Vagina (tissue), 2 donors: Measurements from ENCODE around the gene FASTKD1. TPM values are rescaled to one million over a fixed set of nuclear protein-coding genes. Genes with fewer than 3 reads are reported as not detected.
"Not testable (repeated sequence)": the region's sequence is repeated elsewhere in the genome, so short reads cannot be mapped to it uniquely, and the experiment has no call there.

Experiments used
- DNase-seq, 2 donors: peaks; one replicate each; pipeline ENCODE4 v3.0.0-alpha.2; 2017; ENCODE audit errors: extremely low spot score in 2 of 2
- H3K27ac ChIP-seq: fragments of 200-600 bp; sonication (generic); one replicate; pipeline ENCODE4 v1.5.1; 2019
- H3K27me3 ChIP-seq: fragments of 200-600 bp; sonication (generic); one replicate; pipeline ENCODE4 v1.5.1; 2019
- H3K36me3 ChIP-seq, 2 donors: fragments of 200-600 bp; sonication (generic); one replicate each; pipeline ENCODE4 v1.5.1; 2017 to 2019
- H3K4me1 ChIP-seq: fragments of 200-600 bp; sonication (generic); one replicate; pipeline ENCODE4 v1.5.1; 2019
- H3K4me3 ChIP-seq, 2 donors: fragments of 200-600 bp; sonication (generic); 1 replicate in 1 of 2; 2 replicates in 1 of 2; pipeline ENCODE4 v1.5.1; 2016 to 2019
- H3K9me3 ChIP-seq: fragments of 200-600 bp; sonication (generic); one replicate; pipeline ENCODE4 v1.5.1; 2019
- POLR2A ChIP-seq, 2 donors: fragments of 450-650 bp; IDR thresholded peaks; one replicate each; pipeline ENCODE4 v1.6.1; 2017; ENCODE audit warnings: antibody characterized with exemption in 2 of 2, mild to moderate bottlenecking in 2 of 2, moderate library complexity in 2 of 2
- POLR2AphosphoS5 ChIP-seq, 2 donors: sonication (generic); formaldehyde crosslinking; IDR thresholded peaks; one replicate each; pipeline ENCODE4 v1.9.0; 2017; ENCODE audit warnings: antibody characterized with exemption in 2 of 2, mild to moderate bottlenecking in 2 of 2, low read depth in 1 of 2; ENCODE audit not compliant: insufficient read depth in 1 of 2
- intact Hi-C: fragments of 100-400 bp; cut with DNase I; formaldehyde crosslinking; loops from one replicate; pipeline ENCODE4 v1.15.1; 2023
- total RNA-seq: library from RNA; depleted of rRNA; stranded (reverse); fragments of >200 nt; gene quantifications from one replicate; pipeline ENCODE4 v1.2.3, GENCODE V29; 2016
- TF ChIP-seq, protein P1 (sequence below), 3 experiments: fragments of 450-650 bp in 2 of 3; fragments of 200-600 bp in 1 of 3; sonication (generic) in 1 of 3; IDR thresholded peaks; one replicate each; pipeline ENCODE4 v1.5.1; 2017 to 2019; ENCODE audit warnings: antibody characterized with exemption in 3 of 3, mild to moderate bottlenecking in 2 of 3, moderate library complexity in 2 of 3

The FASTKD1 gene
- total RNA-seq, 1 donor from 2014 or later = 17.7 TPM

DNA sequence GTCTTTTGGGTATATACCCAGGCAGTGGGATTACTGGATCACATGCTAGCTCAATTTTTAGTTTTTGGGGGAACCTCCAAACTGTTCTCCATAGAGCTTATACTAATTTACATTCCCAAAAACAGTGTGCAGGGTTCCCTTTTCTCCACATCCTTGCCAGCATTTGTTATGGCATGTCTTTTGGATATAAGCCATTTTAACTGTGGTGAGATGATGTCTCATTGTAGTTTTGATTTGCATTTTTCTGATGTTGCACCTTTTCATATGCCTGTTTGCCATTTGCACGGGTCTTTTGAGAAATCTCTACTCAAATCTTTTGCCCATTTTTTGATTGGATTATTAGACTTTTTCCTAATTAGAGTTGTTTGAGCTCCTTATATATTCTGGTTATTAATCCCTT, 8.0 kb downstream of the FASTKD1 start:
- Histone ChIP-seq H3K36me3 (no peaks in the 10 kb centered on the region), H3K27ac (no peak overlapping the region), H3K9me3 (no peaks in the 10 kb centered on the region), H3K4me1 (no peaks in the 10 kb centered on the region), H3K4me3 (no peak overlapping the region), H3K27me3 (no peaks in the 10 kb centered on the region)
- no peak for TF ChIP-seq POLR2A (IDR thresholded peaks at IDR 0.05)
- TF ChIP-seq POLR2AphosphoS5 (IDR thresholded peaks at IDR 0.05; ENCODE audit: insufficient read depth in 1 of 2, low read depth in 1 of 2) = no peak
- TF ChIP-seq, protein P1, sequence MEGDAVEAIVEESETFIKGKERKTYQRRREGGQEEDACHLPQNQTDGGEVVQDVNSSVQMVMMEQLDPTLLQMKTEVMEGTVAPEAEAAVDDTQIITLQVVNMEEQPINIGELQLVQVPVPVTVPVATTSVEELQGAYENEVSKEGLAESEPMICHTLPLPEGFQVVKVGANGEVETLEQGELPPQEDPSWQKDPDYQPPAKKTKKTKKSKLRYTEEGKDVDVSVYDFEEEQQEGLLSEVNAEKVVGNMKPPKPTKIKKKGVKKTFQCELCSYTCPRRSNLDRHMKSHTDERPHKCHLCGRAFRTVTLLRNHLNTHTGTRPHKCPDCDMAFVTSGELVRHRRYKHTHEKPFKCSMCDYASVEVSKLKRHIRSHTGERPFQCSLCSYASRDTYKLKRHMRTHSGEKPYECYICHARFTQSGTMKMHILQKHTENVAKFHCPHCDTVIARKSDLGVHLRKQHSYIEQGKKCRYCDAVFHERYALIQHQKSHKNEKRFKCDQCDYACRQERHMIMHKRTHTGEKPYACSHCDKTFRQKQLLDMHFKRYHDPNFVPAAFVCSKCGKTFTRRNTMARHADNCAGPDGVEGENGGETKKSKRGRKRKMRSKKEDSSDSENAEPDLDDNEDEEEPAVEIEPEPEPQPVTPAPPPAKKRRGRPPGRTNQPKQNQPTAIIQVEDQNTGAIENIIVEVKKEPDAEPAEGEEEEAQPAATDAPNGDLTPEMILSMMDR (IDR thresholded peaks at IDR 0.05) = no peak
- intact Hi-C loops = no loop called here
- DNase-seq = no peak

DNA sequence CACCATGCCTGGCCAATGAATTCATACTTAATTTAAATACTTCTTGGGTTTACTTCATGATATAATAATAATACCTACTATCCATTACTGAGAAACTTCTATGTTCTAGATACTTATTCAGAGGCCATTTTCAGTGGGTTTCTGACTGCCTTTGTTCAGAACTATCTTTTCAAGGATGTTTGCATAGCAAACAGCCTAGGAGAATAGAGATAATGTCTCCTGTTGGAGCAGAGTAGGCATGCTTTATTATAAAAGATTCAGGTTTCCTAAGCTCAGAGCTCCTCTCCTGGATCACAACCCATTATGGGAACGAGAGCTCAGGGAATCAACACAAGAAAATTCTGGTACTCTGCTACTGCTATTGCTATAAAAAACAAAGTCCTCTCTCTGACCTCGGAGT, 11.1 kb downstream of the FASTKD1 start:
- TF ChIP-seq POLR2A (IDR thresholded peaks at IDR 0.05) (no peak), POLR2AphosphoS5 (IDR thresholded peaks at IDR 0.05; ENCODE audit: insufficient read depth in 1 of 2, low read depth in 1 of 2) (no peak)
- TF ChIP-seq, protein P1 (IDR thresholded peaks at IDR 0.05) = no peak
- H3K36me3 ChIP-seq = no peaks in the 10 kb centered on the region
- intact Hi-C loops = no loop called here
- DNase-seq = no peak
- H3K27me3 ChIP-seq = no peaks in the 10 kb centered on the region
- H3K4me3 ChIP-seq = no peak overlapping the region
- no peak overlapping the region for H3K27ac ChIP-seq
- no peaks in the 10 kb centered on the region for H3K4me1 ChIP-seq
- H3K9me3 ChIP-seq = no peaks in the 10 kb centered on the region

DNA sequence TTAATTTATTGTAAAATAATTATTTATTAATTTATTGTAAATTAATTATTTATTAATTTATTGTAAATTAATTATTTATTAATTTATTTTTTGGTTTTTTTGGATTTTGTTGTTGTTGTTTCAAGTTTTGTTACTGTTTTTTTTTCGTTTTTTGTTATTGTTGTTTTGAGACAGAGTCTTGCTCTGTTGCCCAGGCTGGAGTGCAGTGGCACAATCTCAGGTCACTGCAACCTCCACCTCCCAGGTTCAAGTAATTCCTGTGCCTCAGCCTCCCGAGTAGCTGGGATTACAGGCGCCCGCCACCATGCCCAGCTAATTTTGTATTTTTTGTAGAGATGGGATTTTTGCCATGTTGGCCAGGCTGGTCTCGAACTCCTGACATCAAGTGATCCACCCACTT, 11.6 kb downstream of the FASTKD1 start:
- DNase-seq, H3K4me1 ChIP-seq, H3K4me3 ChIP-seq, H3K9me3 ChIP-seq, H3K36me3 ChIP-seq, H3K27me3 ChIP-seq, intact Hi-C loops, H3K27ac ChIP-seq: not testable (repeated sequence)

DNA sequence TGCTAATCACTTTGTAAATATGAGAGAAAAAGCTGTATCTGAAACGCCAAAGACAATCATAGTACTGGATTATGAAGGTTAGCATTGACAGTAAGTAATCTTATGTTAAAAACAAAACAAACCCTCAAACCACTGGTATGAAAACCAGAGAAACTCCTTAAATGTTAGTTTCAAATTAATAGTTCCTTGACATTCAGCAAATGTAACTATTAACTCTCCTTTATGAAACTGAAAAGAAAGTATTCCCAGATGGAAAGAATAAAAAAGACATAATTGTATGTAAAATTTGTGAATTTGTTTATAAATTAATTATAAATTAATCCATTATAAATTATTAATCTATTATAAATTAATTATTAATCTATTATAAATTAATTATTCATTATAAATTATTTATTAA, 12.3 kb downstream of the FASTKD1 start:
- no peaks in the 10 kb centered on the region for H3K36me3 ChIP-seq
- TF ChIP-seq, protein P1 (IDR thresholded peaks at IDR 0.05) = no peak
- TF ChIP-seq POLR2A (IDR thresholded peaks at IDR 0.05) (no peak), POLR2AphosphoS5 (IDR thresholded peaks at IDR 0.05; ENCODE audit: insufficient read depth in 1 of 2, low read depth in 1 of 2) (no peak)
- no peak overlapping the region for H3K4me3 ChIP-seq
- H3K27me3 ChIP-seq = no peaks in the 10 kb centered on the region
- no peak overlapping the region for H3K27ac ChIP-seq
- intact Hi-C loops = no loop called here
- DNase-seq = no peak
- no peaks in the 10 kb centered on the region for H3K4me1 ChIP-seq
- H3K9me3 ChIP-seq = no peaks in the 10 kb centered on the region

DNA sequence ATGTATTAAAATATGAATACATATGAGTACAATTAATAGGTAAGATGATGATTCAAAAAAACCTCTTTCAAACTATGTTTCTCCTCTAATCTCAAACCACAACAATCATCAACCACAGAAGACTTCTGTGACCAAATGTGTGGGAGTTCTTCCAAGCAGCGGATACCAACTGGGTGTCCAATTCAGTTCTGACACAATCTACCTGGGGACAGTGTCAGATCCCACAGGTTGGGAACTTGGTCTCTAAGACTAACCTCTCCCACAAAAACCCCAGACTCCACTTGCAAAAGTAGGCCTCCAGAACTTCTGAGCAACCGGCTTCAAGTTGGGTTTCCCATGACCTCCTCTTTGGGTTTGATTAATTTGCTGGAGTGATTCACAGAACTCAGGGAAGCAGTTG, 26.9 kb downstream of the FASTKD1 start:
- TF ChIP-seq, protein P1 (IDR thresholded peaks at IDR 0.05) = no peak
- TF ChIP-seq POLR2AphosphoS5 (IDR thresholded peaks at IDR 0.05; ENCODE audit: insufficient read depth in 1 of 2, low read depth in 1 of 2) = no peak
- TF ChIP-seq POLR2A (IDR thresholded peaks at IDR 0.05) = no peak
- H3K36me3 ChIP-seq = peaks cover 0 to 5% of the 10 kb centered on the region in 2 donors
- no peaks in the 10 kb centered on the region for H3K4me1 ChIP-seq
- DNase-seq = no peak
- intact Hi-C loops = no loop called here
- H3K27me3 ChIP-seq = no peaks in the 10 kb centered on the region
- no peaks in the 10 kb centered on the region for H3K9me3 ChIP-seq
- no peak overlapping the region for H3K4me3 ChIP-seq
- no peak overlapping the region for H3K27ac ChIP-seq

DNA sequence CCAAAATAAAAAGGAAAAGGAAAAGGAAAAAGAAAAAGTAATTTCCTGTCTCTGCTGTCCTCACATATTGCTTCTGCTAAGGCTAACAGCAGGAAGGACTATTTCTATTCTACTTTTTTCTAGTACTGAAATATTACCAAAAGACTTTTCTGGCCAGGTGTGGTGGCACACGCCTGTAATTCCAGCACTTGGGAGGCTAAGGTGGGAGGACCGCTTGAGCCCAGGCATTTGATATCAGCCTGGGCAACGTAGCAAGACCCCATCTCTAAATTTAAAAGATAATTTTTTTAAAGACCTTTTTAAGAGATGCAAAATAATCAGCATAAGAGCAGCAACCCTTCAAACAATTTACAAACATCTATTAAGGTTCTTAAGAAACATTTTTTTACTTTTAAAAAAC, 31.2 kb downstream of the FASTKD1 start:
- Histone ChIP-seq H3K9me3 (no peaks in the 10 kb centered on the region), H3K36me3 (peaks cover 0 to 5% of the 10 kb centered on the region in 2 donors), H3K27me3 (no peaks in the 10 kb centered on the region), H3K4me3 (no peak overlapping the region), H3K27ac (no peak overlapping the region), H3K4me1 (no peaks in the 10 kb centered on the region)
- no peak for TF ChIP-seq POLR2A (IDR thresholded peaks at IDR 0.05)
- intact Hi-C loops = no loop called here
- no peak for DNase-seq
